Adrenal gland (tissue), 5 donors: ENCODE results near the gene GPC2.

Source experiments
- CTCF ChIP-seq, 6 experiments: fragments of 450-650 bp in 4 of 6; fragments of 200-600 bp in 2 of 6; sonication (generic) in 1 of 6; IDR thresholded peaks; 1 replicate in 5 of 6; 2 replicates in 1 of 6; pipeline versions ENCODE4 v1.5.1 to v1.8.0; 2016 to 2021; ENCODE audit warnings: antibody characterized with exemption in 6 of 6, mild to moderate bottlenecking in 2 of 6, moderate library complexity in 1 of 6
- POLR2A ChIP-seq, 2 donors: fragments of 450-650 bp; IDR thresholded peaks; one replicate each; pipeline ENCODE4 v1.6.1; 2017; ENCODE audit warnings: antibody characterized with exemption in 2 of 2, mild to moderate bottlenecking in 2 of 2, moderate library complexity in 1 of 2
- donor health status: DM: no; HTN: no; CAD: no.

GRCh38 chr7:100130608-100131453 lies 46.4 kb downstream of the GPC2 start:
- peak; percentile 75 to 92 (median 85) for TF ChIP-seq CTCF (IDR thresholded peaks at IDR 0.05)
- peak in 1 of 2 donors; percentile 8 for TF ChIP-seq POLR2A (IDR thresholded peaks at IDR 0.05)
